ENCODE data around the gene DNAJC27.
"Not testable (repeated sequence)": the region's sequence is repeated elsewhere in the genome, so short reads cannot be mapped to it uniquely, and the experiment has no call there.

DNAJC27 gene

DNA sequence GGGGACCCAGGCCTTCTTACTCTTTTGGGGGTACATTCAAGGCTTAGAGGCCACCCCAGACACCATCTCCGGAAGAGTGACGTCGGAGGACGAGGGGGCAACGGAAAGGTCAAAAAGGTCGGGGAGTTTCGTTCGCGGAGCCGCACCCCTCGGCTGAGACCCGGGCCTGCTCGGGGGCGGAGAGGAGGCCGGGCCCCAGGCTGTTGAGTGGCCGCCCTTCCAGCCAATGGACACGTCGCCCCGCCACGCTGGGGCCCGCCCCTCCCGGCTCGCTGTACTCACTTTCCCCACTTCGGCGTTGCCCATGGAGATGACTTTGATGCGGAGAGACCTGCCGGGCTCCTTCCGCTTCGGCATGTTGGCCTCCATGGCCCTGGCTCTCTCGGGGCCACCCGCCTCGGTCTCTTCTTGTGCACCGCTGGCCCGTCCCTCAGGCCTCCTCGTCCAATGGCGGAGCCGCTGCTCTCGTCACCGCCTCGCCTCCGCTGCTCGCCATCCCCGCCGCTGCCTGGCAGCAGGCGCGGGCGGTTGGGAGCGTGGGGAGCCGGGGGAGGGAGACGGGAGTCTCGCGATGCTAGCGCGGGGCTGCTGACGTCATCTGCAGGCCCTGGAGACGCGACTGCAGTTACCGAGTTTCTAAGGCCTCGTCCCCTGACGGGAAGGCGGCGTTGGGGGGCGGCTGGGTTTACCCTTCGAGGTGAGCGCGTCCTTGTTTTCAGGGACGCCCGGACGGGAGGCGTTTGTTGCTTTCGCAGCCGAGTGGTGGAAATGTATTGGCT is at the start of gene DNAJC27:
Gene DNAJC27, minus strand, starts transcription at position 420 of the 779 bp plus-strand sequence. Its CDS starts 51 bp downstream, at position 369.
- peak; percentile 85 for DNase-seq

DNA sequence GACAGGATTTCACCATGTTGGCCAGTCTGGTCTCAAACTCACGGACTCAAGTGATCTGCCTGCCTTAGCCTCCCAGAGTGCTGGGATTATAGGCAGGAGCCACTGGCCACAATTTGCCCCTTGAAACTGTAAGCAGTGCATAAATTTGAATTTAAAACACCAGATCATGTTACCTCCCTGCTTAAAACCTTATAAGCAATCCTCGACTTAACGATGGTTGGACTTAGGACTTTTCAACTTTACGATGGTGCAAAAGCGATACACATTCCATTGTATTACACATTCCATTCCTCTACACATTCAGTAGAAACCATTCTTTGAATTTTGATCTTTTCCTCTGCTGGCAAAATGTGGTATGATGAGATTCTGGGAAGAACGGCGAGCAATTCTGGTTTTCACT is 46.9 kb upstream of the DNAJC27 start:
- DNase-seq, result no peak

DNA sequence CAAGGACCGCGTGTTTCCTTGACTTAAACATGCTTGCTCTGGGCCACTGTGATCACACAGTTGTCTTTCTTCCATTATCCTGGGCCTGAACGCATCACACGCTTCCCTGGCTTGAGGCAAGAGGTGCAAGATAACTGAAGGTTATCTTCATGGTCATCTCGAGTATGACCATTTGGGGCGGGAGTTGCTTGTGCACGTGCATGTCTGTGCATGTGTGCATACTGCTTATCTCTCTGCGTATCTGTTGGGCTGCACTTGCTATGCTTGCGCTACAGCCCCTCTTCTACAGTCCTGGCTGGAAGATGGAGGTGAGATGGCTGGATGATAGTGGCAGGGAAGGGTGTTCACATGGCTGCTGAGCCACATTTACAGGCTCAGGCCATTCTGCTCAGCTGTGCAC is 42.9 kb upstream of the DNAJC27 start:
- DNase-seq, result no peak

DNA sequence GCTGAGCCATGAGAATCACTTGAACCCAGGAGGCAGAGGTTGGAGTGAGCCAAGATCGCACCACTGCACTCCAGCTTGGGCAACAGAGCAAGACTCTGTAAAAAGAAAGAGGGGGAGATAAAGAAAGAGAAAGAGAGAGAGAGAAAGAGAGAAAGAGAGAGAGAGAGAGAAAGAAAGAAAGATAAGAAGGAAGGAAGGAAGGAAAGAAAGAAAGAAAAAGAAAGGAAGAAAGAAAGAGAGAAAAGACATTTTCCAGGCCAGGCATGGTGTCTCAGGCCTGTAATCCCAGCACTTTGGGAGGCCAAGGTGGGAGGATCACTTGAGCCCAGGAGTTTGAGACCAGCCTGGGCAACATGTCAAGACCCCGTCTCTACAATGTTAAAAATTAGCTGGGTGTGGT is 39.6 kb upstream of the DNAJC27 start:
- DNase-seq, result not testable (repeated sequence)

DNA sequence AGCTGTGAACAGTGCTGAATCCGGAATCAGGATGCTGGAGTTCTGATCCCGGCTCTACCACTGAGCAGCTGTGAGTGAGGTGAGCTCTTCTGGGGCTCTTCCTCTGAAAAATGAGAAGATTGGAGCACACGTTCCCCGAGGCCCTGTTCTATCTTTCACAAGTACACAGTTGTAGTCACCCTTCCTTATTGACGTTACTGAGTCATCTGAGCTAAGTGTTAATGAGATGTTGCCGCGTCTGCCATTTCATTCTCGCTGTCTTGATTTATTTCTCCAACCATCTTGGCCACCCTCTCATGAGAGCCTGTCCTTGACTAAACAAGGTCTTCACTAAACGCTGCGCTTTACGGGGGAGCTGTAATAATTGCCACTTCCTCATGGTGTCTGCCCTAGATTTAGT is 38.2 kb upstream of the DNAJC27 start:
- DNase-seq, result no peak

DNA sequence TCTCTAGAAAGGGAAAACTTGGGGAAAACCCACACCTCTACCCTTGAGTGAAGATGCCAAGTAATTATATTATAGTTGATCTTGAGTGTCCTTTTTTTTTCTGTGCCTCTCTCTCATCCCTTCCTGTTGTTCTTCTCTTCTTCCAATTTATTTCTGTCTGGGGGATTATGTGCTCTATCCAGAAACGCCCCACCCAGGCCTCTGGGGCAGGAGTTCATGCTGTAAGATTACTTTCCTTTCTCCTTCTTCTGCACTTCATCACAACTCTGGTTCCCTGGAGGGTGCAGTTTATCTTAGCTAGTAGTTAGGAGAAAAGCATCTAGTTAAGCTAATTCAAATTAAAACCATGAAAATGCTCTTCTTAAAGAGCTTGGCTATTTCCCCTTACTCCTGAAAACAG is 30.3 kb upstream of the DNAJC27 start:
- no peak for DNase-seq

DNA sequence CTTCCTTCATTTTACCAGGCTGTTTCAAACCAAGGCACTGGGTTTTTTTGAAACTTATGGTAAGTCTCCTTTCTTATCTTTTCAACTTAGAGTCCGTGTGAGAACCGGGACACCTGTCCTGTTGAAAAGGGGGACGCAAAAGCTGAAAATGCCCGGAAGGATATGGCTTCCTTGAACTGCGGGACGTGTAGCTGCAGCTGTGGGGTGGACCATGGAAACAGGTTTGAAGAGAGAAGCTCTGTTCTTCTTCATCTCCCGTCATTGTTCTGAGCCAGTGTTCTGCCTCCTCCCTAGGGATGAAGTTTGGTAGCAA is 29.5 kb upstream of the DNAJC27 start:
- no peak for DNase-seq

DNA sequence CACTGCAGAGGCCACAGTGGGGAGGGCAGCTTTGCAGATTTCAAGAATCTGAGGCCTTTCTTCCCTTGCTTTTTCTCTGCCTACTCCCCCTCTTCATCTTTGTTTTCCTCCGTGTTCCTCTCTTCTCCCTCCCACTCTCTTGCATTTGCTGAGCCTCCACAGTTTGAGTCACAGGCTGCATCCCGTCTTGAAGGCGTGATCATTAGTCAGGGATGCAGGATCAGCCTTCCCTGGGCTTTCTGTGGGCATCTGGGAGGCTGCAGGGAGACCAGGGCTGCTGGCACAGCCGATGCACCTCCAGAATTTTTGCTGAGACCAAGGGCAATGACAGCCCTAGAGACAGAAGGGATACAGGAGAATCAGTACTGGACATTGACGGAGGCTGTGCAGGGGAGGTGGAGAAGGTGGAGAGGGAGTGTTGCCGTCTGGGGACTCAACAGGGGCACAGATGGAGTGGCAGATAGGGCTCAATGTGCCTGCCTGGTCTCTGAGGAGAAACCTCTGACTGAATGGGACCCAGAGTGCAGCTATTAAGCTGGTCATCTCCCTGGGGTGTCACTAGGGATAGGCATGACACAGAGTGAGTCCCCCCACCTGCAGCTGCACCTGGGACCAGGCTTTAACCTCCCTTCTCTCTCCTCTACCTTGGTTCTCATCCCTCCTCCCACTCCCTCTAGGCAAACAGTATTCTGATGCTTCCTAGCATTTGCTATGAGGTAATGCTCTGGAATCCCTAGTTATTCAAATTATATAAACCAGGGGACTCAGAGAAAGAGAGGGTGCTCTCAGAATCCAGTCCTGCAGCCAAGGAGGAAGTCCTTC is 29.0 kb upstream of the DNAJC27 start:
- no peak for DNase-seq

DNA sequence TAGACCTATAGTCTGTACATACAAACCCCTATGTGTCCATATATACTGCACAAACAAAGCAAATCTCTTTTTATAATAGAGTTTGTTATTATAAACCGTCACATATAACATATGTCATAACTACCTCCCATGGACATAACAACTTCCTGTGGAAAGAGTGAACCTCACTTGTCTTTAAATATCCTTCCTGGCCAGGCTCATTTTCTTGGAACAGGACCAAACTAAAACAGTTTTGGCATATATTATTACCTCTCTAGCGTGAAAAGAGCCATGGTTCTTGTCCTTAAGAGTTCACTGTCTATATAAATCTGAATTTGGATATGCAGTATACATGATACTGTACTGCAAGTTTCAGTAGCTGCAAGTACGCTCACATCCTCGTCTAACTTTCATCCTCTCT is 28.3 kb upstream of the DNAJC27 start:
- DNase-seq, result no peak

DNA sequence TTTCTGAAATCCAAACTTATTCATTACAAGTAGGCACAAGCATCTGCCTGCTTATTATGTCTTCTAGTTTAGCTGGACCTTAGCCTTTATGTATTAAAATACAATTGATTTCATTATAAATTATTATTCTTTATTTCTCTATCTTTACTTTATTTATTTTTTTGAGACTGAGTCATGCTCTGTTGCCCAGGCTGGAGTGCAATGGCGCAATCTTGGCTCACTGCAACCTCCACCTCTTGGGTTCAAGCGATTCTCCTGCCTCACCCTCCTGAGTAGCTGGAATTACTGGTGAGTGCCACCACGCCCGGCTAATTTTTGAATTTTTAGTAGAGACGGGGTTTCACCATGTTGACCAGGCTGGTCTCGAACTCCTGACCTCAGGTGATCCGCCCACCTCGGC is 27.3 kb upstream of the DNAJC27 start:
- DNase-seq, result not testable (repeated sequence)

DNA sequence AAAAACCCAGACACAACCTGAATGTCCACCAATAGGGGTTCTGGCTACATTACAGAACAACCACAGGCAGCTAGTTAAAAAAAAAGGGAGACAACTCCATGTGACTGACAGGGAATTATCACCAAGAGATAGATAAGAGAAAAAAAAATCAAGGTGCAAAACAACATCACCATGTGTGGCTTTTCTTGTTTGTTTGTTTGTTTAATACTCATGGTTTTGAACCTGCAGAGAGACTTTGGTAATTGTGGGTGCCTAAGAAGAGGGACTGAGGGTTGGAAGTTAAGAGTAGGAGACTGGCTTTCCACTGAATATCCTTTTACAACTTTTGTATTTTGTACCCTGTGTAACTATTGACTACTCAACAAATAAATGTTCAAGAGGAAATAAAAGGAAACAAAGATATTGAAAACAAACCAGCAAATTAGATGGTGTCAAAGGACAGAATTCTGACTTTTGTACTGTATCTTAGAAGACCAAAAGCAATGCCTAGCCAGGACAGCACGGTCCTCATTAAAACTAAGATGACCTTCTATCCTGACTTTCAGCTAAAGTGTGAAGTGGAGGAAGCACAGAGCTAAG is 22.5 kb upstream of the DNAJC27 start:
- DNase-seq, result no peak

DNA sequence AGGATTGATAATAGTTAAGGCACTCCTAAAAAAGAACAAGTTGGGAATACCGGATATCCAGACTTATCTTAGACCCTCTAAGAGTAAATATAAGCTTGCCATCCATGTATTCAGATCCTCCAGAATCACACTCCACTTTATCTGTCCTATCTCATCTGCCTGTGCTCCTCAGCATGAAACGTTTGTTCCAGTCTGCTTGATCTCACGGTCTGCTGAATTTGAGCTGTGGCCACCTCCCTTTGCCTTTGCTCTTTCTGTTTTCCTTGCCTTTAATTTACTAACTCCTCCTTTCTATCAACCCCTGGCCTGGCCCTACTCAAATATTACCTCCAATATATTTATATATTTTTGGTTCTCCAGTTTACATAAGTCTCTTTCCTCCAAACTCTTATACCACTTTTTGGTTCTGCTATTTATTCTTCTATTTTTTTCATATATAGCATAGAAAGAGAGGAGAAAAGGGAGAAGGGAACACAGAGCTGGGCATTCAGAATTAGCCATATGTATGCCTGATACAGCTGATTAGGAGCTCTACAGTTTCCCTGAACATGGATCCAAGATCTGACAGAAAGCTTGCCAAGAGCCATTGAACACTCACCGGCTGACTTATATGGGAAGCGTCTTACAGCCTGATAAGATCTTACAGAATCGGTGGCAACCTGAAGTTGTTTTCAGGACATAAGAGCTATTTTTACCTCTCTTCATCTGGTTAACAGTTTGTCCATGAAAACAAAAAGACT is 21.8 kb upstream of the DNAJC27 start:
- DNase-seq, result no peak

DNA sequence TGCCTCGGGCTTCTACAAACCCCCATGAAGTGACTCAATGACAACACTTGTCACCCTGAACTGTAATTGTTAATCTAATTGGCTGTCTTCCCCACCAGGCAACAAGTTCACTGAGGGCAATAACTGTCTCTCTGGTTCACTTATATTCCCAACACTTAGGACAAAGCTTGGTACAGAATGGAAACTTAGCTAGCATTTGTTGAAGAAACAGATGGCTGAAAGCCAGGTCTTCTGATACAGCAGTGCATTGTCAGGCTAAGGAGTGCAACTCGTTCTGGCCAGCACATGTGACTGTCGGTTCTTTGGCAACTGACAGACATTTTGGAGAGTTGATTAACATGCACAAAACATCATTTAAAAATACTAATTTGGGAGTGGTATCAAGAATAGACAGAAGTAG is 14.6 kb upstream of the DNAJC27 start:
- no peak for DNase-seq

DNA sequence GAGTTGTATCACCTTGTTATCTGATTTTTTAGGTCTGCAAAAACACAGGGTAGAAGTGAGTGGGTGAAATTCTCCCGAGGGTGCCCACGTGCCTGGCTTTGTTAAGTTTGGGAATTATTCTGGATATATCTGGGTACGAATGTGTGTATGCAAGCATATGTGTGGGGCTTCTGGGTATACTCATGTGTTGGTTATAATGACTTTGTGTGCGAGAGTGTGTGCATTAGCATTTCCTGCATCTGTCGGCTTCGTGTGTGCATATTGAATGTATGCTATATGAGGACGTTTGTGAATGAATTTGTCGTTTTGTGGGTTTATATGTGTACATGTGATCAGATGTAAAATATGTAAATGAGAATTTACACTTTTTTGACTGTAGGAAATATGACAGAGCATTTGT is 13.8 kb upstream of the DNAJC27 start:
- DNase-seq, result no peak

DNA sequence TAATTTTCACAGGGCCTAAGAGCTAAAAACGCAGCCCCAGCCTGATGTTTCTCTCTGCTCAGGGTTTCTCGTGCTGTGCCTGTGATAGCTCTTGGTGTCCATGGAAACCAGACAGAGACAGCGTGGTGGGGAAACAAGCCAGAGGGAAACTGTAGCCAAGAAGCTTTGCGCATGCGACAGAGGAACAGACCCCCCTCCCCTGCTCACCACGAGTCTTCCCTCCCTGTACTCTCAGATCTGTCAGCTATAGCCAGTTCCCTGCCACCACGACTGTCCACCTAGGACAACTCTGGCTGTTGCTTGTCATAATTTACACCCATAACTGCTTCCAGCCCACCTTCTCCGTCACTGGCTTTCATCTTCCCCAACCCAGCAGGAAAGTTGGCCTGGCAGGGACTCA is 13.2 kb upstream of the DNAJC27 start:
- peak; percentile 64 for DNase-seq

DNA sequence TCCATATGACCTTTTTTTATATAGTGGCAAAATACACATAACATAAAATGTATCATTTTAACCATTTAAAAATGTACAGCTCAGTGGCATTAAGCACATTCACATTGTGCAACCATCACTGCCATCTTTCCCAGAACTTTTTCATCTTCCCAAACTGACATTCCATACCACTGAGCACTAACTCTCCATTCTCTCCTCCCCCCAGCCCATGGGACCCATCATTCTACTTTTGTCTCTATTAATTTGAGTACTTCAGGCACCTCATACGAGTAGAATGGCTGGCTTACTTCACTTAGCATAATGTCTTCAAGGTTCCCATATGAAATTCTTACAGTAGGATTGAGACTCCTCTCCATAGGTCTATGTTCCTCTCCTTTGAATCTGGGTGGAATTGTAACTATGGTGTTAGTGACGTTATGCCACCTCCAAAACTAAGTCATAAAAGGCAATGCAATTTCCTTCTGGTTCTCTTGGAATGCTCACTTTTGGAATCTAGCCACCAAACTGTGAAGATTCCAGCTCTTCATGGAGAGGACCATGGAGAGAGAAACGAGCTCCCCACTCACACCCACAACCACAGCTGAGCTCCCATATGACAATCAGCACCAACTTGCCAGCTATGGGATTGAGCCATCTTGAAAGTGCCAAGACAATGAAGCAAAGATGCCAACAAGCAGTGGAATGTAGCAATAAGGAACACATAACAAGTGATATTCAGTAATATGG is 9.8 kb upstream of the DNAJC27 start:
- no peak for DNase-seq

DNA sequence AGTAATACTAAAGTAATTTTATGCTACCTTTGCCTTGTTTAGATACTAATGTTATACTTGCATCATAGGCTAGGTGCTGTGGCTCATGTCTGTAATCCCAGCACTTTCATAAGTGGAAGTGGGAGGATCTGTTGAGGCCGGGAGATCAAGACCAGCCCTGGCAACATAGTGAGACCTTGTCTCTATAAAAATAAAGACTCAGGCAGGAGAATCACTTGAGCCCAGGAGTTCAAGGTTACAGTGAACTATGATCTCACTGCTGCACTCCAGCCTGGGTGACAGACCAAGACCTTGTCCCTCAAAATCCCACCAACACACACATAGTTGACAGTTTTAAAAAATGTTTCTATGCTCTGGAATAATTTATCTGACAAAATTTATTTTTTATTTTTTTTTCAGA is 6.9 kb upstream of the DNAJC27 start:
- no peak for DNase-seq

DNA sequence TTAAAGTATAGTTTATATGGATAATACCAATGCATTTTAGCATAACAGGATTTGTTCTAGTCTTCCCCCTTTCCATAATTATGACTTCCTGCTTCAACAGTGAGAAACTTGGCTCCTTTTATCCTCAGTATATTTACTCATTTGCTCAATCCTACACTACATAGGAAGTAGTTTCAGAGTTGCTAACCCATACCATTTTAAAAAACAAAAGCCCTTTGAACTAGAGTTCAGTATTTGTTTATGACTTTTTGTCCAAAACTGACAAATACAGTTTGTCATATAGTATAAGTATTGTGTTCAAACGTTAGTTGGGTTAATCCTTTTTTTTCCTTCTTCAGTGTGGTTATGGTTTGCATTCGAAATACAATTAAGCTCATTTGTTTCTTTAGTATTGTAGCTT is 5.9 kb upstream of the DNAJC27 start:
- DNase-seq, result no peak

DNA sequence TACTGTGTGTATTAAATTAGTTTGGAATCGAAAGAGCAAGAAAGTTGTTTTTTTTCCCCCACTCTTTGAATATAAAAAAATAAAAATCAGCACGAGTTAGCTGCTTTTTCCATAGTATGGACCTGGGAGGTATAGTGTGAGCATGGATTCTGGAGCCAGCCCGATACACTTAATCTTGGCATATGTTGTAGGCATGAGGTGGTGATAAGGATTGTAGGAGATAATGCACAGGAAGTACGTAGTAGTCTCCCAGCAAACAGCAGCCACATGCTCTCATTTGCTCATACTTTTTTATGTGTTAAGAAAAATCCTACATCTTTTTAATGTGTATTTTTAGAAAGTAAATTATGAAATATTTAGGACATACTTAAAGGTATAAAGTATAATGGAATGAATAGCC is 2.1 kb upstream of the DNAJC27 start:
- no peak for DNase-seq

DNA sequence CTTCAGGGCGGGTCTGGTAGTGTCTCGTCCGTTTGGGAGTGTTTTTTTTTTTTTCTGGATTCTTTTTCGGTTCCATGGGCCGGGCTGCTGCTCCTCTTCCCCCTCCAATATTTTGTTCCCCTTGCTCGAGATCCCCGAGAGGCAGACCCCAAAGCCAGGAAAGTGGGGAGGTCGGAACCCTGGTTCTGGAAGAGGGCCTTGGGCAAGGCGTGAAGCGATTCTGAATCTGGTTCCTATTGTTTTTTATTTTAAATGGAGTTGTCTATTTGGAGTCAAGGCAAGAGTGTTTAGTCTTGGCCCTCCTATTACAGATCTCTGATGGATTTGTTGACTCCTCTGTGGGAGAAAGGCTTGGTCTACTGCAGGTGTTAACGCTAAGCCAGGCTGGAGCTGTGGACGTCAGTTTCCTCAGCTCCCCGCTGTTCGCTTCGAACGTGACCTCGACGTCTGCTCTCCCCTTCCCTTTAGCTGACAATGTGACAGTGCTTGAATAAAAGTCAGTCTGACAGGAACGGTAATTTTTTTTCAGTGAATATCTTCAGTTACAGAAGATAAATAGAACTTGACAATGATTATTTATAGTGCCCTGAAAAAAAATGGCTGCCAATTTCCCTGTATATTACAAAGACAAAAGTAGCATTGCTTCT is 683 bp upstream of the DNAJC27 start:
- no peak for DNase-seq

DNA sequence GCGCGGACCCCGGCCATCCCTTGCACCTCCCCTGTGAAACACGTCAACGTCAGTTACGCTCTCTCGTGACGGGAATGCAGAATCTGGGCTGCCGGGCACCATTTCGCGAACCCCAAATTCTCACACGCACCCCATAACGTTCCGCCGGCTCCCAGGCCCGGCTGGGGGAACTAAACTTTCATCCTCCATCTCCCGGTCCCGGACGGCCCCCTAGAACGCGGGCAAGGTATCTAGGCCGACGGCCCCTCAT is 544 bp downstream of the DNAJC27 start:
- no peak for DNase-seq

DNA sequence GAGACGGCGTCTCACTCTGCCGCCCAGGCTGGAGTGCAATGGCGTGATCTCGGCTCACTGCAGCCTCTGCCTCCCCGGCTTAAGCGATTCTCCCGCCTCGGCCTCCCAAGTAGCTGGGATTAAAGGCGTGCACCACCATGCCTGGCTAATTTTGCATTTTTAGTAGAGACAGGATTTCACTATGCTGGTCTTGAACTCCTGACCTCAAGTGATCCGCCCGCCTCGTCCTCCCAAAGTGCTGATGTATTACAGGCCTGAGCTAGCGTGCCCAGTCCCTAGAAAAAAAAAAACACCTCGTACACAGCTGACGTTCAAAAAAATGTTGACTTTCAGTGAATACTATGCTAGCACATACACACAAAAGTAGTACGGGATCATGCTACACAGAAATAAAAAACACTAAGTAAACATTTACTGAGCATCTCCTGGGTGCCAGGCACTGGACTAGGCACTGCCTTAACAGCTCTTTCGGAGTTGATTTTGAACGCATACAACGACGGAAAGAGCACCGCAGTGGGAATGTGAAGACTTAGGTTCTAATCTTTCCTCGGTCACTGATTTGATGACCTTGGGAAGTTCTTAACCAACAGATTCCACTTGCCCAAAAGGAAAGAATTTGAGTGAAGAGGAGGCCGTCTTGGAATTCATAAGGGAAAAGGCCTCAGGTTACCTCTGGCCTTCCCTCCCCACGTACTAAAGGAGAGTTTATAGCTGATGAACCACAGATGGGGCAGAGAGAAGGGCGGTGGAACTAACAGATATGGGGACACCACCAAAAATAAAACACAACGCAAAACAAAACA is 1.1 kb downstream of the DNAJC27 start:
- no peak for DNase-seq

Measured in NCI-H2081 treated with DMSO at 0.1 percent for 48 hours (cell line).